Hematopoietic multipotent progenitor cell treated with erythropoietin and hydrocortisone succinate and interleukin-3 and kit ligand, for 6 days (in vitro differentiated cells): ENCODE measurements around the gene MOGAT3.

Source experiments
- DNase-seq: peaks from one replicate; pipeline ENCODE4 v3.0.0-alpha.2; 2015

Gene MOGAT3

GRCh38 chr7:101200862-101201599 is at the start of gene MOGAT3:
Gene MOGAT3, minus strand, starts transcription at chr7:101201036. Its CDS starts 182 bp downstream, at chr7:101200854.
- no peak for DNase-seq

GRCh38 chr7:101250324-101250723 is 49.5 kb upstream of the MOGAT3 start:
- DNase-seq: no peak

GRCh38 chr7:101248276-101248675 is 47.4 kb upstream of the MOGAT3 start:
- peak; percentile 28 for DNase-seq

- no peak for DNase-seq
These were observed 44.4 kb upstream of the MOGAT3 start for GRCh38 chr7:101245147-101245668.

- DNase-seq: peak; percentile 98
These were observed 43.7 kb upstream of the MOGAT3 start, which contains the start of gene FIS1 for GRCh38 chr7:101244375-101245146. Gene FIS1, minus strand, starts transcription at chr7:101245081. Its CDS starts 77 bp downstream, at chr7:101245004.

- DNase-seq: peak; percentile 94
These were observed 43.0 kb upstream of the MOGAT3 start for GRCh38 chr7:101243646-101244374.

DNA sequence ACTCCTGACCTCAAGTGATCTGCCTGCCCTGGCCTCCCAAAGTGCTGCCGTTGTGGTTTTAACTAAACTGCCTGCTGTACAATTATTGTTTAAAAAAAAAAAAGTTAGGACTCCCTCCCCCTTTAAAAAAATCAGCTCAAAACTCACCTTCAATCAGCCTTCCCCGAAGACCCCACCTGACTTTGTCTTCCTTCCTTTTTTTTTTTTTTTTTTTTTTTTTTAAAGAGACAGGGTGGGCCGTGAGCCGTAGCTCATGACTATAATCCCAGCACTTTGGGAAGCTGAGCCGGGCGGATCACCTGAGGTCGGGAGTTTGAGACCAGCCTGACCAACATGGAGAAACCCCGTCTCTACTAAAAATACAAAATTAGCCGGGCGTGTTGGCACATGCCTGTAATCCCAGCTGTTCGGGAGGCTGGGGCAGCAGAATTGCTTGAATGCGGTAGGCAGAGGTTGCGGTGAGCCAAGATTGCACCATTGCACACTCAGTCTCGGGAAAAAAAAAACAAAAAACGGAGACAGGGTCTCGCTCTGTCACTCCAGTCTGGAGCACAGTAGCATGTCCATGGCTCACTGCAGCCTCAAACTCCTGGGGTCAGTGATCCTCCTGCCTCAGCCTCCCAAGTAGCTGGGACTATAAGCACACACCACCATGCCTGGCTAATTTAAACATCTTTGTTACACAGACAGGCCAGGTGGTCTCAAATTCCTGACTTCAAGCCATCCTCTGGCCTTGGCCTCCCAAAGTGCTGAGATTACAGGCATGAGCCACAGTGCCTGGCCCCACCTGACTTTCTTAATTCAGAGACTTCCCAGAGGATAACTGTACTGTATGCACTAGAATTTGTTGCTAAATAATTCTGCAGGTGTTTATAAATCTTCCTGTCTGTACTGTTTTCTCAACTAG is 40.9 kb upstream of the MOGAT3 start:
- DNase-seq: no peak

DNA sequence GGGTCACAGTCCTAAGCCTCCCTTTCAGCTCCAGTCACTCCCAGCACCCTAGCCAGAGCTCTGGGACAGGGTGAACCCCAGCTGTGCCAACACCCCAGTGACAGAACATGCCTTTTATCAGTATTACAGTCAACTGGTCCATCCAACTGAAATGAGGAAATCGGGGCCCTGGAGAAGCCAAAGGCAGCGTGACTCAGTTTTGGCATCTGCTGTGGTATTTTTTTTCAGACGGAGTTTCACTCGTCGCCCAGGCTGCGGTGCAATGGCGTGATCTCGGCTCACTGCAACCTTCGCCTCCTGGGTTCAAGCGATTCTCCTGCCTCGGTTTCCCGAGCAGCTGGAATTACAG is 40.2 kb upstream of the MOGAT3 start:
- DNase-seq: peak; percentile 76

GRCh38 chr7:101240226-101241014 is 39.6 kb upstream of the MOGAT3 start:
- peak; percentile 87 for DNase-seq

DNA sequence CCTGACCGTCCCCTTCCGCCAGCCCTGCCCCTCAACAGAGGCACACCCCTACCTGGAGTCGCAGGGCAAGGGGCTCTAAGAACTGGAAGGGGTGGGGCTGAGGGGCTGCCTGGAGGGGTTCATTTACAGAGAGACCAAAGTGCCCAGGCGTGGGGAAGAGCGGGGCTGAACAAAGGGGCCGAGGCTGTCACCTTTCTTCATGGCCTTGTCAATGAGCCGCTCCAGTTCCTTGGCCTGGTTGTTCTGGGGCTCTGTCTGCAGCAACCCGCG is 39.0 kb upstream of the MOGAT3 start:
- no peak for DNase-seq

GRCh38 chr7:101239191-101239950 is 38.5 kb upstream of the MOGAT3 start:
- DNase-seq: no peak

GRCh38 chr7:101238226-101239182 is 37.7 kb upstream of the MOGAT3 start:
- DNase-seq: no peak

GRCh38 chr7:101237206-101238067 is 36.6 kb upstream of the MOGAT3 start, which contains the start of gene CLDN15:
Gene CLDN15, minus strand, starts transcription at chr7:101237802. Its CDS starts 221 bp downstream, at chr7:101237581.
- DNase-seq: peak; percentile 50

DNA sequence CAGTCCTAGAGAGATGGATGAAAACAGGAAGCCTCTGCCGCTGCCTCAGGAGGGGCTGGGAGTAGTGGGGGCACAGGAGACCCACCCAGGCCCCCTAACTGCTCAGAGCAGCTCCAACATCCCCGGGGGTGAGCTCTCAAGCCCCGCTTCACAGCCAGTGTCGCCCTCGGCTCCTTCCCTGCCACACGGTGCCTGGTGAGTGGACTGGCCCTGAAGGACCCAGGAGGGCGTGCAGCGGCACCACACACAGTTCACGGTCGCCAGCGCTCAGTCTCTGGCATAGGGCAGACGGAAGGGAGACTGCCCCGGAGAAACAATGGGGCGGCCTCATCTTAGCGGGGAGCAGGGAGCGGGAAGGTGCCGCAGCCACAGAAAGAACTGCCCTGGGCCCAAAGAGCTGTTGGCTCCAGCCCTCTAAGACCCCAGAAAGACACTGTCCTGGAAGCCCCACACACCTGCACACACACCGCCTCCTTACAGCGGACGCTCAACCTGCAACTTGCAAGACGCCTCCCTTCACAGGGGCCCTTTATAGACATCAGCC is 35.5 kb upstream of the MOGAT3 start:
- DNase-seq: no peak

DNA sequence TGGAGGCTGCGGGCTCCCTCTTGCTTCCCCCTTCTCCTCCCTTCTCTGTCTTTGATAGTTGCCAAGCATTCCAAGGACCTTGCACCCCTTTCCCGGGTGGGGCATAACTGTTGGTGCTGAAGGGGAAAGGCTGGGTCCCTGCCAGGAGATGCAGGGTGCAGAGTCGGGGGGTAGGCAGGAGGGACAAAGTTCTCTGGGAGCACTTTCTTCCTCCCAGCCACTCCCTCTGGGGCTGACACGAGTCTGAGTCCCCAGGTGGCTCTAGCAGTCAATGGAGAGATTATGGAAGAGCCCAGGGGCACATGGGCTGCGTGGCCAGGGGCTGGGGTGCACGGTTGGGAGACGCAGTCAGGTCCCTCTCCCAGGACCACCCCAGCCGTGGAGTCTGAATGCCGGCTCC is 34.7 kb upstream of the MOGAT3 start:
- DNase-seq: no peak

- peak; percentile 55 for DNase-seq
These were observed 34.2 kb upstream of the MOGAT3 start for GRCh38 chr7:101235050-101235449.

DNA sequence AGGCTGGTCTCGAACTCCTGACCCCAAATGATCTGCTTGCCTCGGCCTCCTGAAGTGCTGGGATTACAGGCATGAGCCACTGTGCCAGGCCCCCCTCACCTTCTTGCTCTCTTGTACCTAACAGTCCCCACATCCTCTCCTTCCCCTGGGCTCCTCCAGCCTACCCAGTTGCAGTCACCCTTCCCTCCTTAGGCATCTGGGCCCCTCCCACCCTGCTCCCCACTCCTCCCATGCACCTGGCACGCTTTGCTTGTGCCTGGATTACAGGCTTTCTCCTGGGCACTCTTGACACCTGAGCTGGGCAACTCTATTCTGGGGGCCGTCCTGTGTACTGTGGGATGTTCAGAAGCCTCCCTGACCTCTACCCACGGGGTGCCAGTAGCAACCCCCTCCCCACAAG is 33.8 kb upstream of the MOGAT3 start:
- DNase-seq: no peak

- peak; percentile 49 for DNase-seq
These were observed 33.2 kb upstream of the MOGAT3 start for GRCh38 chr7:101233907-101234547.
